HCEC 1CT (cell line): ENCODE data around the gene SLC25A6.
"Not testable (repeated sequence)": the region's sequence is repeated elsewhere in the genome, so short reads cannot be mapped to it uniquely, and the experiment has no call there.

Experiments
- DNase-seq: peaks from one replicate; pipeline ENCODE4 v3.0.0-alpha.2; 2017

The SLC25A6 gene

GRCh38 chrX:1351981-1352714 lies 39.8 kb downstream of the SLC25A6 start:
- no peak for DNase-seq

GRCh38 chrX:1349606-1350005 lies 42.3 kb downstream of the SLC25A6 start:
- not testable (repeated sequence) for DNase-seq

- no peak for DNase-seq
Measured at GRCh38 chrX:1341545-1342184, 50.2 kb downstream of the SLC25A6 start.

- DNase-seq, result no peak
Measured at GRCh38 chrX:1336948-1337779, 54.7 kb downstream of the SLC25A6 start.

GRCh38 chrX:1336331-1336943 lies 55.5 kb downstream of the SLC25A6 start, which contains the start of gene IL3RA:
TSS of gene IL3RA (plus strand) at chrX:1336785. CDS start at chrX:1341766, 4,981 bp downstream.
- no peak for DNase-seq
